Pancreas (tissue), 10 donors: ENCODE results near the gene TIMM22. TPM values are rescaled to one million over a fixed set of nuclear protein-coding genes. Genes with fewer than 3 reads are reported as not detected.

Experiments
- ATAC-seq, 4 donors: fragments of 200-7000 bp; cut with Tn5 transposase; one replicate each; pipeline versions ENCODE4 v1.8.0 to v1.9.1; 2020; ENCODE audit warnings: mild to moderate bottlenecking in 4 of 4, moderate library complexity in 4 of 4
- DNase-seq, 6 donors: peaks; one replicate each; pipeline ENCODE4 v3.0.0-alpha.2; 2020
- FAIRE-seq: peaks from 2 replicates; lab custom pipeline; 2012; peaks lifted over from hg19 to GRCh38; lab: Jason Lieb, UNC
- H3K27ac ChIP-seq, 4 donors: fragments of 200-600 bp; sonication (generic); 1 replicate in 3 of 4; 2 replicates in 1 of 4; pipeline versions ENCODE4 v1.5.0 to v1.8.0; 2020
- H3K27me3 ChIP-seq, 4 donors: fragments of 200-600 bp; one replicate each; pipeline ENCODE4 v1.8.0; 2021
- H3K36me3 ChIP-seq, 3 donors: fragments of 200-600 bp; sonication (generic) in 1 of 3; one replicate each; pipeline versions ENCODE4 v1.5.0 to v1.8.0; 2020 to 2021
- H3K4me1 ChIP-seq, 3 donors: fragments of 200-600 bp; one replicate each; pipeline ENCODE4 v1.8.0; 2021
- H3K4me3 ChIP-seq, 4 donors: fragments of 200-600 bp; sonication (generic) in 2 of 4; one replicate each; pipeline versions ENCODE4 v1.5.0 to v1.8.0; 2020 to 2021
- H3K9me3 ChIP-seq, 4 donors: fragments of 200-600 bp; one replicate each; pipeline ENCODE4 v1.8.0; 2021
- WGBS, 2 donors: extraction: QIAGEN DNeasy Blood & Tissue Kit; methylation state at CpG; one replicate each; pipeline ENCODE4 v1.1.7; 2013; 5-methylcytosine and 5-hydroxymethylcytosine counted together
- intact Hi-C, 3 donors: fragments of 100-400 bp; cut with DNase I; formaldehyde crosslinking; loops; one replicate each; pipeline versions ENCODE4 v1.11.1 to v1.14.2; 2022
- polyA plus RNA-seq, 2 donors: library from polyadenylated mRNA; stranded (reverse); fragments of 200-250 nt; gene quantifications; one replicate each; pipeline ENCODE4 v1.2.3, GENCODE V29; 2013
- total RNA-seq, 6 donors: library from RNA; stranded (reverse); fragmentation: NEBNext Ultra II Directional in 4 of 6; extraction: Animal tissue kit (Norgen Biotek cat#: 25700) in 4 of 6; gene quantifications; one replicate each; pipeline versions ENCODE4 v1.2.1 to v1.2.4, GENCODE V29; 2021 to 2023
- TF ChIP-seq, protein P1 (sequence below), 4 donors: fragments of 200-600 bp; sonication (generic) in 3 of 4; IDR thresholded peaks; one replicate each; pipeline versions ENCODE4 v1.5.0 to v1.8.0; 2021; ENCODE audit warnings: antibody characterized with exemption in 4 of 4
- donor health status: healthy with polysubstance abuse.
- donor health status: DM: no; HTN: no; CAD: no; lungs with moderate emphysema.
- donor health status: DM: no; HTN: no; CAD: no.
- donor health status: control.
- donor health status: control.
- donor health status: Bipolar disorder and iron deficiency.
- donor health status: DM: yes; HTN: yes; CAD: no.
- donor health status: DM: no; HTN: no; CAD: no.
- donor health status: DM: no; HTN: no; CAD: no.
- donor health status: DM: yes; HTN: yes; CAD: no.

TIMM22 gene
- total and polyA plus RNA-seq, 8 donors, result 3.1 to 6.5 (median 4.6) TPM

- intact Hi-C loops, result no loop called here
Observed at GRCh38 chr17:953767-954166, 43.2 kb upstream of the TIMM22 start.

DNA sequence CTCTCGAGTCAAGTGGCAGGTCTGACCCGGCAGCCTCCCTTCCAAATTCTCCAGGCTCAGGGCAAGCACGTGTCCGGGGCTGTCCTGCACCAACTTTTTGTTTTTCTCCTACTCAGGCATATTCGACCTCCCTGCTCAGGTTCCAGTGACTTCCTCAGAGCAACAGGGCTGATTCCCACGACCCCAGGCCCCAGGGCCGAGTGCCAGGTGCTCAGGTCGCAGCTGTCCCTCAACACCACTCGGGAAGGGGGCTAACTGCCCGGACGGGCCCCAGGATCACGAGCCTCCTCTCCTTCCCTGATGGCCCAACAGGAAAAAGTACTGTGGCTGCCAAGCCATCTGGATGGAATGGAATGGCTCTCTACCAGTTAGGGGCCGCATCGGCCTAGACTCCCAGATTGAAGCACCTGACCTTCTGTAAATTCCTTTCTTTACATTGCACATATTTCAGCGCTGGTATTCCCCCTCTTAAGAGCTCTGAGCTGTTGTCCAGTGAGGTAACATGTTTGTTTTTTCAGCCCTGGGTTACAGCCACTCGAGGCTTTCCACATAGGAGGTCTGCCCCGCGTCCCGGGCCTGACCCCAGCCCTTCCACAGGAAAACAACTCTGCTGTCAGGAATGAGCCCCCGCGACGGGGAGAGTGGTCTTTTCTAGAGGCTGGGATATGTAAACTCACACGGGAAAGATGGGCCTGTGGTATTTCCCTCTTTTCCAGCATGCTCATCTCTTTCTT lies 42.3 kb upstream of the TIMM22 start:
- TF ChIP-seq, protein P1, sequence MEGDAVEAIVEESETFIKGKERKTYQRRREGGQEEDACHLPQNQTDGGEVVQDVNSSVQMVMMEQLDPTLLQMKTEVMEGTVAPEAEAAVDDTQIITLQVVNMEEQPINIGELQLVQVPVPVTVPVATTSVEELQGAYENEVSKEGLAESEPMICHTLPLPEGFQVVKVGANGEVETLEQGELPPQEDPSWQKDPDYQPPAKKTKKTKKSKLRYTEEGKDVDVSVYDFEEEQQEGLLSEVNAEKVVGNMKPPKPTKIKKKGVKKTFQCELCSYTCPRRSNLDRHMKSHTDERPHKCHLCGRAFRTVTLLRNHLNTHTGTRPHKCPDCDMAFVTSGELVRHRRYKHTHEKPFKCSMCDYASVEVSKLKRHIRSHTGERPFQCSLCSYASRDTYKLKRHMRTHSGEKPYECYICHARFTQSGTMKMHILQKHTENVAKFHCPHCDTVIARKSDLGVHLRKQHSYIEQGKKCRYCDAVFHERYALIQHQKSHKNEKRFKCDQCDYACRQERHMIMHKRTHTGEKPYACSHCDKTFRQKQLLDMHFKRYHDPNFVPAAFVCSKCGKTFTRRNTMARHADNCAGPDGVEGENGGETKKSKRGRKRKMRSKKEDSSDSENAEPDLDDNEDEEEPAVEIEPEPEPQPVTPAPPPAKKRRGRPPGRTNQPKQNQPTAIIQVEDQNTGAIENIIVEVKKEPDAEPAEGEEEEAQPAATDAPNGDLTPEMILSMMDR (IDR thresholded peaks at IDR 0.05), result no peak
- H3K4me1 ChIP-seq, result no peaks in the 10 kb centered on the region
- H3K9me3 ChIP-seq, result no peaks in the 10 kb centered on the region
- intact Hi-C loops, result no loop called here
- no peak for DNase-seq
- no peak for FAIRE-seq
- no peak overlapping the region for H3K4me3 ChIP-seq
- no peaks in the 10 kb centered on the region for H3K36me3 ChIP-seq
- no peak overlapping the region for H3K27ac ChIP-seq
- no peaks in the 10 kb centered on the region for H3K27me3 ChIP-seq
- 68 to 71% methylated on average over 23 of the region's 23 CpGs for WGBS, 2 donors
- peak in 1 of 4 donors; percentile 12 for ATAC-seq

More at GRCh38 chr17:953767-954166, 43.2 kb upstream of the TIMM22 start:
- FAIRE-seq (no peak), ATAC-seq (no peak), DNase-seq (no peak)
- H3K9me3 ChIP-seq, result no peaks in the 10 kb centered on the region
- TF ChIP-seq, protein P1 (IDR thresholded peaks at IDR 0.05), result no peak
- no peak overlapping the region for H3K27ac ChIP-seq
- H3K27me3 ChIP-seq, result no peaks in the 10 kb centered on the region
- no peaks in the 10 kb centered on the region for H3K36me3 ChIP-seq
- no peaks in the 10 kb centered on the region for H3K4me1 ChIP-seq
- no peak overlapping the region for H3K4me3 ChIP-seq
- 92 to 95% methylated on average over 16 of the region's 16 CpGs for WGBS, 2 donors

- no peak for FAIRE-seq
Observed at GRCh38 chr17:956905-957304, 40.0 kb upstream of the TIMM22 start.

GRCh38 chr17:957856-958421 lies 39.0 kb upstream of the TIMM22 start:
- no peaks in the 10 kb centered on the region for H3K27me3 ChIP-seq
- no peak overlapping the region for H3K4me3 ChIP-seq
- ATAC-seq, result no peak
- no peaks in the 10 kb centered on the region for H3K9me3 ChIP-seq
- peak in 1 of 6 donors; percentile 6 for DNase-seq
- TF ChIP-seq, protein P1 (IDR thresholded peaks at IDR 0.05), result no peak
- no peaks in the 10 kb centered on the region for H3K36me3 ChIP-seq
- H3K4me1 ChIP-seq, result no peaks in the 10 kb centered on the region
- FAIRE-seq, result no peak
- 85 to 89% methylated on average over 20 of the region's 20 CpGs for WGBS, 2 donors
- H3K27ac ChIP-seq, result no peak overlapping the region
- intact Hi-C loops, result no loop called here

More at GRCh38 chr17:956905-957304, 40.0 kb upstream of the TIMM22 start:
- ATAC-seq, result no peak
- Histone ChIP-seq H3K27me3 (no peaks in the 10 kb centered on the region), H3K4me3 (no peak overlapping the region), H3K9me3 (no peaks in the 10 kb centered on the region), H3K27ac (no peak overlapping the region), H3K4me1 (no peaks in the 10 kb centered on the region), H3K36me3 (no peaks in the 10 kb centered on the region)
- TF ChIP-seq, protein P1 (IDR thresholded peaks at IDR 0.05), result no peak
- peak in 1 of 6 donors; percentile 4 for DNase-seq
- intact Hi-C loops, result no loop called here
- 80 to 84% methylated on average over 8 of the region's 8 CpGs for WGBS, 2 donors
